HCT116 (cell line): Measurements from ENCODE around the gene PTPN12. TPM values are rescaled to one million over a fixed set of nuclear protein-coding genes. Genes with fewer than 3 reads are reported as not detected.
A peak's percentile ranks its signal among the peaks of the same experiment; 100 is the strongest.

ENCODE experiments used
- ATAC-seq: fragments of 200-7000 bp; cut with Tn5 transposase; 2 replicates; pipeline ENCODE4 v1.9.1; 2020; ENCODE audit warnings: mild to moderate bottlenecking, moderate library complexity
- BruUV-seq: library from RNA; stranded (reverse); fragments of 400-500 nt; replicated peaks from 2 replicates; lab custom pipeline; 2021; lab: Mats Ljungman, UMichigan
- CTCF ChIA-PET: fragments of 300-600 bp; sonication (Branson Sonifier 250); formaldehyde crosslinking; loops from one replicate; lab custom pipeline; 2021; ENCODE audit warnings: antibody characterized with exemption; lab: Charles Lee
- POLR2A ChIA-PET: fragments of 300-600, 350-600 bp; sonication (Branson Sonifier 250); formaldehyde crosslinking; loops from one replicate; lab custom pipeline; 2021; ENCODE audit warnings: antibody characterized with exemption; lab: Charles Lee
- RAD21 ChIA-PET, 2 experiments: fragments of 300-600 bp; sonication (Branson Sonifier 250); formaldehyde crosslinking; loops; one replicate each; lab custom pipeline; 2023; ENCODE audit warnings: low total read pairs in 2 of 2; ENCODE audit not compliant: uncharacterized antibody in 2 of 2, unreplicated experiment in 2 of 2, low non-redundant PET in 1 of 2; lab: Charles Lee
- DNase-seq: peaks from one replicate; pipeline ENCODE4 v3.0.0-alpha.2; 2010; ENCODE audit warnings: low read depth, low spot score
- H2AFZ ChIP-seq: fragments of 200-600 bp; shearing (Covaris generic), sonication (generic); 2 replicates; pipeline ENCODE4 v1.6.1; 2017; ENCODE audit warnings: low read depth, mixed run types, mixed read lengths, antibody characterized with exemption, low read length; ENCODE audit not compliant: poor library complexity, severe bottlenecking
- H3K27ac ChIP-seq: 2 replicates; pipeline ENCODE4 v1.5.1; 2012; ENCODE audit warnings: low read depth, low read length
- H3K27me3 ChIP-seq: fragments of 200-600 bp; sonication (generic); 2 replicates; pipeline ENCODE4 v1.6.1; 2016; ENCODE audit warnings: mixed run types, low read length, mixed read lengths; ENCODE audit not compliant: insufficient read depth
- H3K36me3 ChIP-seq, 2 experiments: fragments of 200-500 bp in 1 of 2; fragments of 200-600 bp in 1 of 2; sonication (Bioruptor generic) in 1 of 2; sonication (generic) in 1 of 2; 2 replicates each; pipeline versions ENCODE4 v1.5.1 to v1.6.1; 2014 to 2016; ENCODE audit warnings: low read length in 2 of 2, inconsistent platforms in 1 of 2, mixed read lengths in 1 of 2, mixed run types in 1 of 2; ENCODE audit not compliant: insufficient read depth in 2 of 2, control insufficient read depth in 1 of 2
- H3K4me1 ChIP-seq, 2 experiments: fragments of 200-600 bp in 1 of 2; sonication (generic) in 1 of 2; 2 replicates each; pipeline versions ENCODE4 v1.5.1 to v1.6.1; 2012 to 2017; ENCODE audit warnings: low read length in 2 of 2, inconsistent platforms in 1 of 2, mild to moderate bottlenecking in 1 of 2, mixed read lengths in 1 of 2, mixed run types in 1 of 2, moderate library complexity in 1 of 2; ENCODE audit not compliant: insufficient read depth in 2 of 2, control insufficient read depth in 1 of 2
- H3K4me2 ChIP-seq: fragments of 200-600 bp; sonication (generic); 2 replicates; pipeline ENCODE4 v1.6.1; 2017; ENCODE audit warnings: mixed run types, low read length, mixed read lengths
- H3K4me3 ChIP-seq, 2 experiments: fragments of 200-600 bp in 1 of 2; sonication (generic) in 1 of 2; replicated peaks in 1 of 2; 2 replicates each; pipeline ENCODE4 v1.5.1; 2011 to 2016; ENCODE audit warnings: low read length in 2 of 2, control low read depth in 1 of 2, low read depth in 1 of 2, mild to moderate bottlenecking in 1 of 2, mixed read lengths in 1 of 2, mixed run types in 1 of 2
- H3K79me2 ChIP-seq: fragments of 200-600 bp; sonication (generic); 2 replicates; pipeline ENCODE4 v1.6.1; 2017; ENCODE audit warnings: mild to moderate bottlenecking, mixed run types, low read length, moderate library complexity, mixed read lengths; ENCODE audit not compliant: insufficient read depth
- H3K9ac ChIP-seq: fragments of 200-600 bp; sonication (generic); 2 replicates; pipeline ENCODE4 v1.6.1; 2016; ENCODE audit warnings: low read length, mixed read lengths
- H3K9me2 ChIP-seq: fragments of 200-600 bp; sonication (generic), shearing (Covaris generic); 2 replicates; pipeline ENCODE4 v1.6.1; 2017; ENCODE audit warnings: mixed run types, mild to moderate bottlenecking, moderate library complexity; ENCODE audit not compliant: insufficient read depth
- H3K9me3 ChIP-seq, 2 experiments: fragments of 200-500 bp in 1 of 2; fragments of 200-600 bp in 1 of 2; sonication (Bioruptor generic) in 1 of 2; sonication (generic) in 1 of 2; 2 replicates each; pipeline ENCODE4 v1.6.1; 2014 to 2017; ENCODE audit warnings: low read length in 2 of 2, mixed read lengths in 2 of 2, inconsistent platforms in 1 of 2, low read depth in 1 of 2, mild to moderate bottlenecking in 1 of 2, mixed run types in 1 of 2, moderate library complexity in 1 of 2; ENCODE audit not compliant: control insufficient read depth in 1 of 2, insufficient read depth in 1 of 2
- H4K20me1 ChIP-seq: fragments of 200-600 bp; sonication (generic), shearing (Covaris generic); 2 replicates; pipeline ENCODE4 v1.6.1; 2017; ENCODE audit warnings: mixed run types, mild to moderate bottlenecking, moderate library complexity; ENCODE audit not compliant: insufficient read depth
- EGR1 ChIP-seq: IDR thresholded peaks from 2 replicates; pipeline ENCODE4 v1.6.1; 2012; ENCODE audit warnings: low read depth
- EZH2phosphoT487 ChIP-seq: fragments of 200-600 bp; IDR thresholded peaks from 2 replicates; pipeline ENCODE4 v1.6.1; 2018; ENCODE audit warnings: antibody characterized with exemption, borderline replicate concordance
- FOSL1 ChIP-seq: IDR thresholded peaks from 2 replicates; pipeline ENCODE4 v1.6.1; 2012; ENCODE audit warnings: low read depth
- POLR2A ChIP-seq: IDR thresholded peaks from 2 replicates; pipeline ENCODE4 v1.7.0; 2011; ENCODE audit warnings: borderline replicate concordance; ENCODE audit not compliant: insufficient read depth, insufficient read length; ENCODE audit errors: extremely low read depth
- SP1 ChIP-seq: IDR thresholded peaks from 2 replicates; pipeline ENCODE4 v1.6.1; 2012; ENCODE audit warnings: low read depth
- TCF7L2 ChIP-seq: IDR thresholded peaks from 2 replicates; pipeline ENCODE4 v1.7.0; 2011; ENCODE audit warnings: borderline replicate concordance, inconsistent platforms; ENCODE audit not compliant: insufficient read depth, insufficient read length; ENCODE audit errors: extremely low read depth
- ZNF274 ChIP-seq: fragments of 200-500 bp; sonication (Bioruptor generic); IDR thresholded peaks from 2 replicates; pipeline ENCODE4 v1.6.1; 2014; ENCODE audit warnings: mild to moderate bottlenecking, low read depth, low read length, inconsistent platforms
- intact Hi-C: fragments of 100-400 bp; cut with micrococcal nuclease; formaldehyde crosslinking; loops from 2 replicates; pipeline ENCODE4 v1.10.0; 2022
- total RNA-seq: library from RNA; stranded (reverse); gene quantifications from one replicate; pipeline ENCODE4 v1.2.1, GENCODE V29; 2021; ENCODE audit not compliant: unreplicated experiment

PTPN12 gene
- total RNA-seq, 1 experiment from 2014 or later = 80.5 TPM

- ChIA-PET POLR2A (no interaction called here), RAD21 (no interaction called here), CTCF (no interaction called here)
- Histone ChIP-seq H3K27me3 (no peaks in the 10 kb centered on the region), H3K9me3 (no peaks in the 10 kb centered on the region), H3K79me2 (no peaks in the 10 kb centered on the region), H2AFZ (no peak overlapping the region), H3K9me2 (no peaks in the 10 kb centered on the region), H3K27ac (peak overlapping the region; percentile 23; the same call in 1 of the 2 replicates), H3K36me3 (peaks cover 0 to 7% of the 10 kb centered on the region in 2 experiments; a peak in 1 of 4 replicates), H3K9ac (no peak overlapping the region), H3K4me3 (peak overlapping the region in 1 of 2 experiments; percentile 18; a peak in 1 of 4 replicates), H3K4me1 (peaks cover 26 to 28% of the 10 kb centered on the region in 2 experiments), H3K4me2 (peak overlapping the region; percentile 70), H4K20me1 (no peaks in the 10 kb centered on the region)
- ATAC-seq (peak; percentile 50; the same call in 1 of the 2 replicates), DNase-seq (no peak)
- TF ChIP-seq SP1 = peak; percentile 52; the same call in 1 of the 2 replicates
- TF ChIP-seq ZNF274 = no peak
- no TSS peak for BruUV-seq
- intact Hi-C loops = loop anchor here (1.0 kb wide), 1 partner anchor 48 kb away; no protein-coding TSS in a partner anchor
Measured at GRCh38 chr7:77679608-77680007, 142.5 kb downstream of the PTPN12 start.

GRCh38 chr7:77680266-77680665, 143.2 kb downstream of the PTPN12 start:
- ATAC-seq = no peak
- H3K27ac ChIP-seq = peak overlapping the region; percentile 23; the same call in 1 of the 2 replicates
- no TSS peak for BruUV-seq
- no peaks in the 10 kb centered on the region for H3K9me3 ChIP-seq
- H3K4me1 ChIP-seq = peaks cover 20 to 22% of the 10 kb centered on the region in 2 experiments
- H3K27me3 ChIP-seq = no peaks in the 10 kb centered on the region
- RAD21 ChIA-PET = no interaction called here
- H2AFZ ChIP-seq = no peak overlapping the region
- peaks cover 0 to 7% of the 10 kb centered on the region in 2 experiments; a peak in 1 of 4 replicates for H3K36me3 ChIP-seq
- CTCF ChIA-PET = no interaction called here
- POLR2A ChIA-PET = no interaction called here
- intact Hi-C loops = no loop called here
- H3K79me2 ChIP-seq = peaks cover 5% of the 10 kb centered on the region; the same call in 1 of the 2 replicates
- no peak overlapping the region; the same call in 1 of the 2 replicates for H3K4me2 ChIP-seq
- H3K9ac ChIP-seq = no peak overlapping the region
- TF ChIP-seq EZH2phosphoT487 = no peak
- TF ChIP-seq FOSL1 = no peak
- TF ChIP-seq EGR1 = no peak
- TF ChIP-seq TCF7L2 = no peak
- no peak for TF ChIP-seq POLR2A
- no peak overlapping the region for H3K4me3 ChIP-seq
- H3K9me2 ChIP-seq = no peaks in the 10 kb centered on the region
- no peak for DNase-seq
- H4K20me1 ChIP-seq = no peaks in the 10 kb centered on the region
